ENCODE data around the gene IGSF9B. TPM values are rescaled to one million over a fixed set of nuclear protein-coding genes. Genes with fewer than 3 reads are reported as not detected.

The IGSF9B gene
- total RNA-seq, 2 donors from 2014 or later, result 5.0 to 6.0 TPM

DNA sequence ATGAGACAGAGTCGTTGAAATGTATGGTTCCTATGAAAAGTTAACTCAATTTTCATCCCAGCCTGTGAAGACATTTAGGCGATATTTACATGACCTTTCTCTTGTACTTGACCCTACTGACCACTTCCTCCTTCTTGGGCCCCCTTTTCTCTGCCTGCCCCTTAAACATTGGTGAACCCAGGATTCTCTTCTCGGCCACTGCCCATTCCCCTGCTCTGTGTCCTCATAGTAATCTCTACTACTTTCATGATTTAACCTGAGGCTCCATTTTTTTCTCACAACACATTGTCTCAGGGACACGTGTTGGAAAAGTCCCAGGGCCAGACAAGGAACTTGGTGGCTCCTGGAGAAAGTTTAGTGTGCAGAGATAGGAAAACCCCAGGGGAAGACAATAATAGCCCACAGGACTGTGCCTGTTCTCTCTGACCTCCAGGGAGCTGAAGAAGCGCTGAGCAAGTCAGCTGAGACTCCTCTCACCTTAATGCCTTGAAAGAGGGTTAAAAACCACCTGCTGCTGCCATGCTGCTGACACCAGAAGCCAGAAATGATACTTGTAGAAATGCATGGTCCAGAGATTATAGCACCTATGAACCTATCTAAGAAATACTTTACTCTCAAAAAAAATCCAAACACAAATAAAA, 69.0 kb downstream of the IGSF9B start:
- intact Hi-C loops (cut with DNase I), result no loop called here
- no peak overlapping the region for H3K27ac ChIP-seq
- DNase-seq, result no peak

DNA sequence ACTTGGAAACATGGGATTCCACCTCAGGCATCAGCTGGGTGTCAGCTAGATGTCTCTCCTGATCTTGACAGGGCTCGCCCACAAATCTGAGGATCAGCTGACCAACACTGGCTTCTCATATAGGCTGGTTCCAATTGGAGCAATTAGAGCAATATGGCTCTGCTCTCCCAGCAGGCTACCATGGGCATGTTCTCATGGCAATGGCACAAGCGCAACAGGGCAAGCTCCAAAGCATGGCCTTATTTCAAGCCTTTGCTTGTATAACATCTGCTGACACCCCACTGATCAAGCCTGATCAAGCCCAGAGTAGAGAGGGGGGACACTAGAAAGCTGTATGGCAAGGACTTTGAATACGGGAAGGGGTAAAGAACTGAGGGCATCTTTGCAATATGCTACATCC, 70.7 kb downstream of the IGSF9B start:
- no peak overlapping the region for H3K9ac ChIP-seq (ENCODE audit: low read depth in 2 of 2, low read length in 2 of 2)
- intact Hi-C loops (cut with DNase I), result no loop called here

More for the DNA sequence above, 69.0 kb downstream of the IGSF9B start:
- TF ChIP-seq, protein P1, sequence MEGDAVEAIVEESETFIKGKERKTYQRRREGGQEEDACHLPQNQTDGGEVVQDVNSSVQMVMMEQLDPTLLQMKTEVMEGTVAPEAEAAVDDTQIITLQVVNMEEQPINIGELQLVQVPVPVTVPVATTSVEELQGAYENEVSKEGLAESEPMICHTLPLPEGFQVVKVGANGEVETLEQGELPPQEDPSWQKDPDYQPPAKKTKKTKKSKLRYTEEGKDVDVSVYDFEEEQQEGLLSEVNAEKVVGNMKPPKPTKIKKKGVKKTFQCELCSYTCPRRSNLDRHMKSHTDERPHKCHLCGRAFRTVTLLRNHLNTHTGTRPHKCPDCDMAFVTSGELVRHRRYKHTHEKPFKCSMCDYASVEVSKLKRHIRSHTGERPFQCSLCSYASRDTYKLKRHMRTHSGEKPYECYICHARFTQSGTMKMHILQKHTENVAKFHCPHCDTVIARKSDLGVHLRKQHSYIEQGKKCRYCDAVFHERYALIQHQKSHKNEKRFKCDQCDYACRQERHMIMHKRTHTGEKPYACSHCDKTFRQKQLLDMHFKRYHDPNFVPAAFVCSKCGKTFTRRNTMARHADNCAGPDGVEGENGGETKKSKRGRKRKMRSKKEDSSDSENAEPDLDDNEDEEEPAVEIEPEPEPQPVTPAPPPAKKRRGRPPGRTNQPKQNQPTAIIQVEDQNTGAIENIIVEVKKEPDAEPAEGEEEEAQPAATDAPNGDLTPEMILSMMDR (IDR thresholded peaks at IDR 0.05), result no peak
- Histone ChIP-seq H3K4me1 (no peaks in the 10 kb centered on the region), H3K9me3 (no peaks in the 10 kb centered on the region), H3K27me3 (no peaks in the 10 kb centered on the region), H3K4me3 (no peak overlapping the region), H3K36me3 (no peaks in the 10 kb centered on the region), H3K9ac (ENCODE audit: low read depth in 2 of 2, low read length in 2 of 2) (no peak overlapping the region)

DNA sequence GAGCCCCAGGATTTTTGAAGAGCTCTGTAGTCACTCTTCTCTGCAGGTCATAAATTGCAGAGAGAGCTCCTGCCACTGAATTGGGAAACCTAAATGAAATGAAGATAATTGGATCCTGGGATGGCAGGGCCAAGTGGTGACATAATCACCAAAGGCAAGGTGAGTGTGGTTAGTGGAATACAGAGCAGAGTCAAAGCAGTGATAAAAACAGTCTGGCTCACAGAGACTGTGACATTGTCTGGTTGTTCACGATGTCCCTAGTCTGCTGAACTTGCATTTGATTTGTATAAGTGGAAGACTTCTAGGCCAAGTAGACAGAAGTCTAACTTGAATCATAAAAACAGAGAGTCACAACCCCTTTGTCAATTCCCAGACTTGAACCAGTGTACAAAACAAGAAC, 84.6 kb downstream of the IGSF9B start:
- no peak for DNase-seq
- TF ChIP-seq, protein P1 (IDR thresholded peaks at IDR 0.05), result no peak
- Histone ChIP-seq H3K4me1 (no peaks in the 10 kb centered on the region), H3K27ac (no peak overlapping the region), H3K9me3 (no peaks in the 10 kb centered on the region), H3K27me3 (no peaks in the 10 kb centered on the region), H3K4me3 (no peak overlapping the region), H3K9ac (ENCODE audit: low read depth in 2 of 2, low read length in 2 of 2) (no peak overlapping the region), H3K36me3 (no peaks in the 10 kb centered on the region)
- intact Hi-C loops (cut with DNase I), result no loop called here

More for the DNA sequence above, 70.7 kb downstream of the IGSF9B start:
- Histone ChIP-seq H3K36me3 (no peaks in the 10 kb centered on the region), H3K27me3 (no peaks in the 10 kb centered on the region), H3K9me3 (no peaks in the 10 kb centered on the region), H3K27ac (no peak overlapping the region), H3K4me1 (no peaks in the 10 kb centered on the region), H3K4me3 (no peak overlapping the region)
- DNase-seq, result no peak
- TF ChIP-seq, protein P1 (IDR thresholded peaks at IDR 0.05), result no peak

DNA sequence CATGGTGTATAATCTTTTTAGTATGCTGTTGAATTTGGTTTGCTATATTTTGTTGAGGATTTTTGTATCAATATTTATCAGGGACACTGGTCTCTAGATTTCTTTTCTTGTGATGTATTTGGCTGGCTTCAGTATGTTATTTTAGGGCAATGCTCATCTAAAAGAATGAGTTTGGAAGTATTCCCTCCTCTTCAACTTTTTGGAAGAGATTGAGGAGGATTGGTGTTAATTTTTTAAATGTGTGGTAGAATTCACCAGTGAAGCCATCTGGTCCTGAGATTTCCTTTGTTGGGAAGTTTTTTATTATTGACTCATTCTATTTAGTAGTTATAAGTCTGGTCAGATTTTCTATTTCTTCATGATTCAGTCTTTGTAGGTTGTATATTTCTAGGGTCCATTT, 89.3 kb downstream of the IGSF9B start:
- Histone ChIP-seq H3K27me3 (no peaks in the 10 kb centered on the region), H3K36me3 (no peaks in the 10 kb centered on the region), H3K27ac (no peak overlapping the region), H3K9me3 (no peaks in the 10 kb centered on the region), H3K4me1 (no peaks in the 10 kb centered on the region), H3K9ac (ENCODE audit: low read depth in 2 of 2, low read length in 2 of 2) (no peak overlapping the region), H3K4me3 (no peak overlapping the region)
- DNase-seq, result no peak
- TF ChIP-seq, protein P1 (IDR thresholded peaks at IDR 0.05), result no peak
- intact Hi-C loops (cut with DNase I), result no loop called here

DNA sequence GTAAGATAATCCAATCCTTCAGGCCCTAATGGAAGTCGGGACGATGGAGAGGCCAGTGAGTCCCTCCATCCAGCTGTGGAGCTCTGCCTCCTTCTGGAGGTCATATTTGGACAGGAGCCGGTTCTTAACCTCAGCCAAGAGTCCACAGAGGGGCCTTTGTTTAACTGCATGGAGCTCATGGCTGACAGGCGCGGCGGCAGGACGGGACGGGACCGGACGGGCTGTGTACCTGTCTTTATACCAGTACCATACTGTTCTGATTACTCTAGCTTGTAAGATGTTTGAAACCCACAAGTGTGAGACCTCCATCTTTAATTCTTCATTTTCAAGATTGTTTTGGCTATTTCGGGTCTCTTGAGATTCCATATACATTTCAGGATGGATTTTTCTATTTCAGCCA, 91.3 kb downstream of the IGSF9B start:
- no peaks in the 10 kb centered on the region for H3K27me3 ChIP-seq
- DNase-seq, result no peak
- H3K27ac ChIP-seq, result no peak overlapping the region
- no peaks in the 10 kb centered on the region for H3K4me1 ChIP-seq
- TF ChIP-seq, protein P1 (IDR thresholded peaks at IDR 0.05), result no peak
- intact Hi-C loops (cut with DNase I), result no loop called here
- H3K9me3 ChIP-seq, result no peaks in the 10 kb centered on the region
- H3K9ac ChIP-seq (ENCODE audit: low read depth in 2 of 2, low read length in 2 of 2), result no peak overlapping the region
- H3K4me3 ChIP-seq, result no peak overlapping the region
- no peaks in the 10 kb centered on the region for H3K36me3 ChIP-seq
